HG03103 (cell line): ENCODE measurements around the gene YEATS2.

Experiments
- ATAC-seq: cut with Tn5 transposase; IDR thresholded peaks from one replicate; pipeline ENCODE4 v1.9.1; 2021; ENCODE audit warnings: low read depth; ENCODE audit not compliant: unreplicated experiment

Gene YEATS2

DNA sequence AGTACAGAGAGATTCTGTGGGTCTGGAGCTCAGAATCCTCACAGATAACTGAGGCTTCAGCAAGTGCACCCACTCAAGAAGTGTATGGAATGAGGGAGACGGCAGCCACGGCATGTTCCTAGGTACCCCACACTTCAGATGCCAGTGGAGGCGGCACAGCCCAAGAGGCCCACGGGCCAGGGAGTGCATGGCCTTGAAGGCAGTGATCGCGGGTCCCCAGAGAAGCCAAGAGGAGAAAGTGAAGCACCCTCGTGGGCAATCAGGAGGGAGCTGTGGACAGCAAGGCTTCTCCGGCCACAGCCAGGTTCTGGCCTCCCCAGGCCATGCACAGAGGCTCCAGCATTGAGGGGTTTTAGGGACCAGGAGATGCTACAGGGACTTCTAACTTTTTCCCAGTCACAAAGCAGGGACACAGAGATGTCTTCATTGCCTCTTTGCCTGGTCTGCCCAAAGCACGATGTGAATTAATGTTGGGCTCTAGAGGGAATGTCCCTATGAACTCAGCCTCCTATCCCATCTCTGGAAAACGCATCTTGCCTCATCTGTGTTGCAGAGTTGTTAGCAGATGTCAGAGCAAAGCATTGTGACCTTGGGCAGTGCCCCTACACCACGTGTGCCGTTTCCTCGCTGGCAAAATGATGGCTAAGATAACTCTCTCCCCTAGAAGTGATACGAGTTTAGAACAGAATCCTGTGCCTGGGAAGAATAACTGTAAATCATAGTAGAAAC lies 130.4 kb downstream of the YEATS2 start:
- no peak for ATAC-seq

DNA sequence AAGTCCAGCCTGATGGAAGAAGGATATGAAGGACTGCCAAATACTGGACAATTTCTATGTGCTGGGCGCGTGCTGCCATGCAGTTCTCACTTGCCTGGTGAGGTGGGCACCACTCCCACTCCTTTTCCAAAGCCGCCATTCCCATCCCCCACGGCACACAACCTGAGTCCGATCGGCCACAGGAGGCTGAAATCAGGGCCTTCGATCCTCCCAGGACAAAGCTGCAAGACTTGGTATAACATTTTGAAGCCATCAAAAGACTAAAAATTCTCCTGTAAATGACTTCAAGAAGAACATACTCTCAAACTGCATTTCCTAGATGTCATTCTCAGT lies 130.9 kb downstream of the YEATS2 start:
- ATAC-seq = no peak

DNA sequence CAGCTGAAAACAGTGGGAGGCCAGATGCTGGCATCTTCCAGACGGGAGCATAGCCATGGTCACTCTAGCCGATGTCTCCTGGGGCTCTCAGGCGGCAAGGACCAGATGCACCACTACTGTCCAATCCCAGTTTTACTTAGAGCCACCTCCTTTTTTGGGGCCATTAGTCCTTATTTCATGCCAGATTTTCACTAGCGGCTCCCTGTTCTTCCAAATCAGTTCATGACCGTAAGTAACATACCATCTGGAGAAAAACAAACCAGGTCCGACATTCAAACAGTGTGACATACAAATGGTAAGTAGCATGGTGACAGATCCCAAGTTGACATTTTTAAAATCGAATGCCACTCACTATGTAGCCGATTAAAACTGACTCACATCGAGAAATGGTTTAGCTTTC lies 131.9 kb downstream of the YEATS2 start:
- no peak for ATAC-seq

DNA sequence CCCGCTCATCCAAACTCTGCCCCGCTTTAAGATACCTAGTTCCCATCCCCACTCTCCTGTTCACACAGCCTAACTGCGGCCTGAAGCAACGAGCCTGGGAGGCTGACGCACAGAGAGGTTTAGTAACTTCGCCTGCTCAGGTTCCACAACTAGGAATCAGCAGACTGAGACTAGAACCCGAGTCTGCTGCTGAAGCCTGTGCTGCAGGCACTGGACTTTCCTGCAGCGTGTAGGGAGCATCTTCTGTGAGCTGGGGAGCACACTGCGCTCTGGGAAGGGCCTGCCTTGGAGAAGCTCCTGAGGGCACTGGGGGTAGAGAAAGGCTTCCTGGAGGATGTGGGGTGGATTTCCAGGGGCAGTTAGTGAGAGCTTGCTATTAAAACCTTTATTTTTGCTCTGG lies 132.6 kb downstream of the YEATS2 start:
- no peak for ATAC-seq

DNA sequence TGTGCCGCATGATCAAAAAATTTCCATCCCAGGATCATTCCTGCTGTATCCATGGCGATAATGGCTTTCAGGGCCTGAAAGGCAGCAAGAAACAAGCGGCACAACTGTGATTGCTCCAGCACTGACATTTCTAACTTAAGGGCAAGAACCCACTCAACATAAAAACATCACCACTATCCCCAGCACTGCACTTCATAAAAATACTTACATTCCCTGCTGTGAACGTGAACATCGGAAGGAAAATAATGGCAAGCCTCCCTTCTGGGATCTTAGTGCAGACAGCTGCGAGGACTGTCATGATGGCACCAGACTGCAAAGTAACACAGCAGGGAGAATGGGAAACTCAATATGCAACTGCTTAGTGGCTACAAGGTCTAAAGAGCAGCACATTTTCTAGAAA lies 135.9 kb downstream of the YEATS2 start:
- no peak for ATAC-seq

DNA sequence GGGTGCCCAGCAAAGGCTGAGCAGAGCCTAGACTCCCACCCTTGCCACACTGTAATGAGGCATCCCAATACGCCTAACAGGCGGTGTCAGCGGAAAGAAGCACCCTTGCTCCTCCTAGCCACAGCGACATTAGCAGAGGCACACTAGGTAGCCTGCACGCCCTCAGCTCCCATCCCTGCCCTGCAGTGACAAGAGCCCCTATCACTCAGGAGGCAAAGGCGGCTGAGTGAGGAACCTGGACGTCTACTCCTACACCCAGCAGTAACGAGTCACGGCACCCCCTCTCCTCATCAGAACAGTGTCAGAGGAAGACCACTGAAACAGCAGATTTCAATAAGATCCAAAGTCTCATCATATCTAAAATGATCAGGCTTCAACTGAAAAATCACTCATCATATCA lies 139.8 kb downstream of the YEATS2 start:
- ATAC-seq = no peak

DNA sequence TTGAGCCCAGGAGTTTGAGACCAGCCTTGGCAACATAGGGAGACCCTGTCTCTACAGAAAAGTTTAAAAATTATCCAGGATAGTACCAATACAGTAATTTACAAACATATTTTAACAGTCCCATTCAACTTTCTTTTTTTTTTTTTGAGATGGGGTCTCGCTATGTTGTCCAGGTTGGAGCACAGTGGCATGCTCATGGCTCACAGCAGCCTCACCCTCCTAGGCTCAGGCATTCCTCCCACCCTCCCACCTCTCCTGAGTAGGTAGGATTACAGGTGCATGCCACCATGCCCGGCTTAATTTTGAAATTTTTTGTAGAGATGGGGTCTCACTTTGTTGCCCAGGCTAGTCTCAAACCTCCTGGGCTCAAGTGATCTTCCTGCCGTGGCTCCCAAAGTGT lies 140.3 kb downstream of the YEATS2 start:
- ATAC-seq = no peak

DNA sequence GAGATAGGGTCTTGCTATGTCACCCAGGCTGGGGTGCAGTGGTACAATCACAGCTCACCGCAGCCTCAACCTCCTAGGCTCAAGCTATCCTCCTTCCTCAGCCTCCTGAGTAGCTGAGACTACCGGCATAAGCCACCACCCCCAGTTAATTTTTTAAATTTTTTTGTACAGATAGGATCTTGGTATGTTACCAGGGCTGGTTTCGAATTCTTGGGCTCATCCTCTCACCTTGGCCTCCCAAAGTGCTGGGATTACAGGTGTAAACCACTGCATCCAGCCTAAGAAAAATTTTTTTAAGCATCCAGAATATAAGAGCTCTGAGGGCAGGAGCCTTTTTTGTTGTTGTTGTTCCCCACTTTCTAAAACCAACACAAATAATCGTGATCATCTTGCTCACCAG lies 142.2 kb downstream of the YEATS2 start:
- no peak for ATAC-seq

DNA sequence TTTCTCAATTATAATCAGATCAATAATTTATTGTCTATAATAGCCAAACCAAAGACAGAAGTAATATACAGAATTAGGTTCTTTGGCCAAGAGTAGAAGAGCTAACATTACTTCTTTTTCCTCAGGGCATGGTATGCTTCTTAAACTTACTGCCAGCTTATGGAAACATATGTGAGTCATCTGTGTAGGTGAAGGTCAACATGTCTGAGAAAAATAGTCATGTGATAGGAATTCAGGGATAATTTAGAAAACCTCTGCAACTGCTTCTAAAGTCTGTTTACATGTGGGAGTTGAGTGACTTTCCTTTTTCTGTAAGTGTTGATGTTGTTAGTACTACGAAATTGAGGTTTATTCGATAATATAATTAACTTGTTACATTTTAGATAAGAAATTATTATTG lies 147.0 kb downstream of the YEATS2 start:
- no peak for ATAC-seq

DNA sequence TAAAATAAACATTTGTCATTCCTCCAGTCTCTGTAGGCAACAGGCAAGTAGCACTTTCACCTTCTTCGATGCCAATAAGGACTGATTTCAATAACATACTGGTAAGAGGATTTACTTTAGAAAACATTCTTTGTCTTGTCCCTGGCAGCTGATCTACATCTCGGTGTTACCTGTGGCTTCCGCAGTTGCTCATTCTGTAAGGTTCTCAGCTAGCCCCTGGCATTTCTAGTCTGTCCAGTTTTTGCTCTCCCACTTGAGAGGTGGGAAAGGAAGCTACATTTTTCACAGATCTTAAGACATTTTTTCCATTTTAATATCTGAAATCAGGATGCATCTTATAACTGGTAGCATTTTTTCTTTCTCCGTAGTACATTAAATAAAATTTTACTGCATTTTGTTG lies 147.5 kb downstream of the YEATS2 start:
- ATAC-seq = no peak

DNA sequence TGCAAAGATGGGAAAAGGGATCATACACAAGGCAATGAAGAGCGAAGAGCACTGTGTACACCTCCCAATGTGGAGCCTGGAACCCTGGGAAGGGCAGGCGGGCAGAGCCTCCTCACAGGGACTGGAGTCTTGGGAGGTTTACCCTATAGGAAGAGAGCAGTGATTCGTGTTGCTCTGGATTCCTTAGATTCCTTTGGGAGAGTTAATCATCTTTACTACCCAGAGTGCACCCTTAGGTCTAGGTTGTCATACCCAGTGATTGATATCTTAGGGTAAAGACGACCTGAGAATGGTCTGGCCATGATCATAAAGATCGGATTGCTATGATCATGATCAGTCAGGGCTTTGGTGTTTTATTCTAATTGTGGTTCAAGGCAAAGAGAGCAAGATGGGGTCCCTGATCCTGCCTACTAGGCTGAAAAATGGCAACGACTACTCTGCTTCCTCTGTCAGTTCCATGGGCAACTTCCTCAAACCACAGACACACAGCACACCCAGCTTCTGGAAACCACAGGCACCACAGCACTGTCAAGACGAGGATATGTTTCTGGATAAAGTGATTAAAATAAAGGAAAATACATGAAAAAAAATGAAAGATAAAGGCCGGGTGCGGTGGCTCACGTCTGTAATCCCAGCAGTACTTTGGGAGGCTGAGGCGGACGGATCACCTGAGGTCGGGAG lies 148.2 kb downstream of the YEATS2 start:
- ATAC-seq = no peak

DNA sequence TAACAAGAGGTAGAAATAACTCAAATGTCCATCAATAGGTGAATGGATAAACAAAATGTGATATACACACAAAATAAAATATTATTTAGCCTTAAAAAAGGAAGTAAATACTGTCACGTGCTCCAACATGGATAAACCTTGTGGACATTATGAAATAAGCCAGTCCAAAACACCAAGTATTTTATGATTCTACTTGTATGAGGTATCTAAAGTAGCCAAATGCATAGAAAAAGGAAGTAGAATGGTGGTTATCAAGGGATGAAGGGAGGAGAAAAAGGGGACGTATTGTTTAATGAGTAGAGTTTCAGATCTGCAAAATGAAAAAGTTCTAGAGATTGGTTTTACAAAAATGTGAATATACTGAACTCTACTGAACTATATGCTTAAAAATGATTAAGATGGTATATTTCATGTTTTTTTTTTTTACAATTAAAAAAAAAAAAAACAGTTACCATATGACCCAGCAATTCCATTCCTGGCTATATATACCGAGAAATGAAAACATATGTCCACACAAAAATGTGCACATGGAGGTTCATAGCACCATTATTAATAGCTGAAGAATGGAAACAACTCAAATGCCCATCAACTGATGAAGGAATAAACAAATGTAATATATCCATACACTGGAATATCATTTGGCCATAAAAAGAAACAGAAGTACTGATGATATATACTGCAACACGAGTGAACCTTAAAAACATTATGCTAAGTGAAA lies 156.9 kb downstream of the YEATS2 start:
- ATAC-seq = no peak

DNA sequence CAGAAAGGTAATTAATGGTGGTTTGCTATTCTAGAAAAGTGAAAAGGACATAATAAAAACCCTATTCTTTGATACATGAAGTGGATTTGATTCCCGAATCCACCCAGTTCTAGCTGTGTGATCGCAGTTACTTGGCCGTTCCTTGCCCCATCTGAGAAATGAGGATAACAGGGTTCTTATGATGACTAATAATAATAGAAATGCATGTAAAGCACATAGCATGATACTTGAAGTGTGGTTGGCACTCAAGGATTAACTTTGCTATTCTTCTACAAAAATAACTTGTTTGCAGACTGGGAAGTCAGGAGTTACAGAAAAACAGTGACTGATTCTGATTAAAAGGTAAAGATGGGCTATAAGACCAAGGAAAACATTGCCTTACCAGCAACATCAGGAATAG lies 160.3 kb downstream of the YEATS2 start:
- no peak for ATAC-seq
